Suprapubic skin (tissue), 4 donors: ENCODE data around the gene CCDC136. TPM values are rescaled to one million over a fixed set of nuclear protein-coding genes. Genes with fewer than 3 reads are reported as not detected.

Experiments
- DNase-seq, 2 donors: peaks; one replicate each; pipeline ENCODE4 v3.0.0-alpha.2; 2019; ENCODE audit warnings: low spot score in 2 of 2
- H3K27ac ChIP-seq: fragments of 200-600 bp; sonication (generic); one replicate; pipeline ENCODE4 v1.5.1; 2019
- H3K27me3 ChIP-seq: fragments of 200-600 bp; sonication (generic); one replicate; pipeline ENCODE4 v1.5.1; 2019
- H3K36me3 ChIP-seq: fragments of 200-600 bp; sonication (generic); one replicate; pipeline ENCODE4 v1.5.1; 2019
- H3K4me1 ChIP-seq: fragments of 200-600 bp; sonication (generic); one replicate; pipeline ENCODE4 v1.5.1; 2019
- H3K4me3 ChIP-seq: fragments of 200-600 bp; sonication (generic); one replicate; pipeline ENCODE4 v1.5.1; 2019; ENCODE audit warnings: mild to moderate bottlenecking
- H3K9me3 ChIP-seq: fragments of 200-600 bp; sonication (generic); one replicate; pipeline ENCODE4 v1.5.1; 2019
- CTCF ChIP-seq, 2 donors: fragments of 200-600 bp in 1 of 2; fragments of 450-650 bp in 1 of 2; sonication (generic) in 1 of 2; IDR thresholded peaks; one replicate each; pipeline ENCODE4 v1.5.1; 2016 to 2019; ENCODE audit warnings: antibody characterized with exemption in 2 of 2, mild to moderate bottlenecking in 1 of 2, moderate library complexity in 1 of 2
- EP300 ChIP-seq: sonication (generic); formaldehyde crosslinking; IDR thresholded peaks from one replicate; pipeline ENCODE4 v1.6.1; 2017; ENCODE audit warnings: antibody characterized with exemption
- POLR2A ChIP-seq, 2 donors: fragments of 450-650 bp; IDR thresholded peaks; one replicate each; pipeline ENCODE4 v1.6.1; 2017; ENCODE audit warnings: antibody characterized with exemption in 2 of 2, mild to moderate bottlenecking in 2 of 2, moderate library complexity in 2 of 2
- POLR2AphosphoS5 ChIP-seq, 3 donors: sonication (generic); formaldehyde crosslinking; IDR thresholded peaks; one replicate each; pipeline ENCODE4 v1.6.1; 2017; ENCODE audit warnings: antibody characterized with exemption in 3 of 3
- WGBS: methylation state at CpG from one replicate; pipeline ENCODE4 v1.1.5; 2018; 5-methylcytosine and 5-hydroxymethylcytosine counted together
- total RNA-seq, 4 donors: library from RNA; depleted of rRNA; stranded (reverse); fragments of >200 nt; gene quantifications; one replicate each; pipeline ENCODE4 v1.1.0, GENCODE V29; 2016

Gene CCDC136
- total RNA-seq, 4 donors from 2014 or later, result 0.95 to 4.8 (median 2.1) TPM

GRCh38 chr7:128758553-128758952, 33.2 kb upstream of the CCDC136 start:
- H3K27ac ChIP-seq, result no peak overlapping the region
- 97% methylated on average over 1 of the region's 1 CpG for WGBS

GRCh38 chr7:128759242-128759641, 32.5 kb upstream of the CCDC136 start:
- H3K27me3 ChIP-seq, result no peaks in the 10 kb centered on the region
- no peaks in the 10 kb centered on the region for H3K9me3 ChIP-seq
- no peak for DNase-seq
- TF ChIP-seq POLR2A (IDR thresholded peaks at IDR 0.05), result no peak
- TF ChIP-seq POLR2AphosphoS5 (IDR thresholded peaks at IDR 0.05), result no peak
- TF ChIP-seq EP300, result no peak
- TF ChIP-seq CTCF (IDR thresholded peaks at IDR 0.05), result no peak
- peaks cover 4% of the 10 kb centered on the region for H3K4me1 ChIP-seq
- H3K4me3 ChIP-seq, result no peak overlapping the region
- H3K36me3 ChIP-seq, result peaks cover 68% of the 10 kb centered on the region
- H3K27ac ChIP-seq, result no peak overlapping the region

More at GRCh38 chr7:128758553-128758952, 33.2 kb upstream of the CCDC136 start:
- TF ChIP-seq POLR2AphosphoS5 (IDR thresholded peaks at IDR 0.05) (no peak), CTCF (IDR thresholded peaks at IDR 0.05) (no peak), POLR2A (IDR thresholded peaks at IDR 0.05) (no peak), EP300 (no peak)
- DNase-seq, result no peak
- Histone ChIP-seq H3K36me3 (peaks cover 70% of the 10 kb centered on the region), H3K27me3 (no peaks in the 10 kb centered on the region), H3K4me1 (peaks cover 4% of the 10 kb centered on the region), H3K9me3 (no peaks in the 10 kb centered on the region), H3K4me3 (no peak overlapping the region)

GRCh38 chr7:128763541-128763940, 28.2 kb upstream of the CCDC136 start:
- WGBS, result 87% methylated on average over 3 of the region's 3 CpGs
- Histone ChIP-seq H3K4me3 (no peak overlapping the region), H3K27ac (no peak overlapping the region), H3K36me3 (peaks cover 77% of the 10 kb centered on the region), H3K27me3 (no peaks in the 10 kb centered on the region), H3K4me1 (no peaks in the 10 kb centered on the region), H3K9me3 (no peaks in the 10 kb centered on the region)
- DNase-seq, result no peak
- no peak for TF ChIP-seq POLR2AphosphoS5 (IDR thresholded peaks at IDR 0.05)

DNA sequence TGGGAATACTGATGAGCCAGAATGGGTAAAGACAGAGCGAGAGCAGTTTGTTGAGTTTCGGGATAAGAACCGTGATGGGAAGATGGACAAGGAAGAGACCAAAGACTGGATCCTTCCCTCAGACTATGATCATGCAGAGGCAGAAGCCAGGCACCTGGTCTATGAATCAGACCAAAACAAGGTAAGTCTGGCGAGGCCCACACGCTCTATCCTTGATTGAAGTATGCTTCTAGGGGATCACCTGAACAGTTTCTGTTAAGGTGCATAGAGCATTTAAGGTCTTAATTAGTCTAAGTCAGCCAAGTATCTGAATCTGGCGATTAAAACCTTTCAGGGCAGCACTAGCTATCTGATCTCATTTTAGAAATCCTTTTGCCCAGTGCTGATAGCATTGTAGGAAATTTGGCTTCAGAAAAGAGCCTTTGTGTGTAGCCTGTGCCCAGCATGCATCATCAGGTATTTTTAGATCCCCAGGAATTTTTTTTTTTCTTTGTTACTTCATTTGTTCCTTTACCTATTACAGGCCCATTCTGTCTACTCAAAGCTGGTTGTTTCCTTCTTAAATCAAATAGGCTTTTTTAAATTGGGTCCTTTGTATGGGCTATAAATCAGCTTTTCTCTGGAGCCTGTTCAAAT, 24.2 kb upstream of the CCDC136 start:
- TF ChIP-seq POLR2A (IDR thresholded peaks at IDR 0.05) (no peak), CTCF (IDR thresholded peaks at IDR 0.05) (no peak), EP300 (no peak), POLR2AphosphoS5 (IDR thresholded peaks at IDR 0.05) (no peak)
- Histone ChIP-seq H3K4me1 (no peaks in the 10 kb centered on the region), H3K36me3 (peaks cover 78% of the 10 kb centered on the region), H3K4me3 (no peak overlapping the region), H3K27me3 (no peaks in the 10 kb centered on the region), H3K27ac (no peak overlapping the region), H3K9me3 (no peaks in the 10 kb centered on the region)
- WGBS, result 88% methylated on average over 6 of the region's 6 CpGs
- no peak for DNase-seq

DNA sequence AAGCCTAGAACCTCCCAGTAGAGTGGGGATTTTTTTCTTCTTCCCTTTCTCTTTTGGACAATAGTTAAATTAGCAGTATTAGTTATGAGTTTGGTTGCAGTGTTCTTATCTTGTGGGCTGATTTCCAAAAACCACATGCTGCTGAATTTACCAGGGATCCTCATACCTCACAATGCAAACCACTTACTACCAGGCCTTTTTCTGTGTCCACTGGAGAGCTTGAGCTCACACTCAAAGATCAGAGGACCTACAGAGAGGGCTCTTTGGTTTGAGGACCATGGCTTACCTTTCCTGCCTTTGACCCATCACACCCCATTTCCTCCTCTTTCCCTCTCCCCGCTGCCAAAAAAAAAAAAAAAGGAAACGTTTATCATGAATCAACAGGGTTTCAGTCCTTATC, 21.5 kb upstream of the CCDC136 start:
- H3K27ac ChIP-seq, result no peak overlapping the region
- H3K4me3 ChIP-seq, result no peak overlapping the region
- DNase-seq, result no peak
- no peaks in the 10 kb centered on the region for H3K9me3 ChIP-seq
- H3K36me3 ChIP-seq, result peaks cover 71% of the 10 kb centered on the region
- no peaks in the 10 kb centered on the region for H3K4me1 ChIP-seq
- H3K27me3 ChIP-seq, result no peaks in the 10 kb centered on the region
- 53% methylated on average over 2 of the region's 2 CpGs for WGBS
- TF ChIP-seq POLR2AphosphoS5 (IDR thresholded peaks at IDR 0.05) (no peak), POLR2A (IDR thresholded peaks at IDR 0.05) (no peak), EP300 (no peak), CTCF (IDR thresholded peaks at IDR 0.05) (no peak)

DNA sequence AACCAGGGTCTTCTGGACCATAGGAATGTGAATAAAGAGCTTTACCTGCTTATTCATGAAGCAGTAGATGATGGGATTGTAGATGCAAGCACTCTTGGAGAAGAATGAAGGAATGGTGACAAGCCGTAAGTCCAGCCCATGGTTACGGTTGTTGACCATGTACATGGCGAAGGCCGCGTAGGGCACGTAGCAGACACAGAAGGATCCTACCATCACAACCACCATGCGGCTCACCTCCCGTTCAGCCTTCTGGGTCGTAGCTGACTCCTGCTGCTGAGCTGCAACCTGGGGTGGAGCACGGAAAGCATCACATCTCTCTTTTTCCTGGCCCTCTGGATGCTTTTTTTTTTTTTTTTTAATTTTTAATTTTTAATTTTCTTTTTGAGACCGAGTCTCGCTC, 18.2 kb upstream of the CCDC136 start:
- Histone ChIP-seq H3K27ac (no peak overlapping the region), H3K4me3 (no peak overlapping the region), H3K4me1 (no peaks in the 10 kb centered on the region), H3K36me3 (peaks cover 49% of the 10 kb centered on the region), H3K27me3 (no peaks in the 10 kb centered on the region), H3K9me3 (no peaks in the 10 kb centered on the region)
- TF ChIP-seq EP300 (no peak), POLR2AphosphoS5 (IDR thresholded peaks at IDR 0.05) (no peak), CTCF (IDR thresholded peaks at IDR 0.05) (no peak), POLR2A (IDR thresholded peaks at IDR 0.05) (no peak)
- WGBS, result 98% methylated on average over 12 of the region's 12 CpGs
- DNase-seq, result no peak
